ENCODE measurements around the gene SOS1. TPM values are rescaled to one million over a fixed set of nuclear protein-coding genes. Genes with fewer than 3 reads are reported as not detected.

Gene SOS1
- total RNA-seq, 2 donors from 2014 or later = 26.3 to 43.9 TPM

- Histone ChIP-seq H3K9me3 (no peaks in the 10 kb centered on the region), H3K4me3 (no peak overlapping the region), H3K27ac (no peak overlapping the region), H3K27me3 (no peaks in the 10 kb centered on the region), H3K36me3 (no peaks in the 10 kb centered on the region), H3K9ac (ENCODE audit: low read depth in 2 of 2, low read length in 2 of 2) (no peak overlapping the region), H3K4me1 (no peaks in the 10 kb centered on the region)
- DNase-seq = no peak
- intact Hi-C loops (cut with DNase I) = no loop called here
- TF ChIP-seq CTCF (IDR thresholded peaks at IDR 0.05) = no peak
These were observed 70.7 kb downstream of the SOS1 start for GRCh38 chr2:39050109-39050508.

DNA sequence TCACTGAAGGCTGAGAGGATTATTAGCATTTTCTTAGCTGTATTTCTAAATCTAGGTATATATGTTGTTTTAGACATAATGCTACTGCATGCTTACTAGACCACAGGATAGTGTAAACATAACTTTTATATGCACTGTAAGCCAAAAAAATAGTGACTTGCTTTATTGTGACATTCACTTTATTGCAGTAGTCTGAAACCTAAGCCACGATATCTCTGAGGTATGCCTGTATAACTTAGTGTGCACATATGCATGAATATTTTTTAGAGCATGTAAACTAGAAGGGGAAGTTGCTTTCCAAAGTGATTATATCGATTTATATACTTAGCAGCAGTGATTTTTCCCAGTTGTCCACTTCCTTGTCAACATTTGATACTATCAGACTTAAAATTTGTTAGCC is 81.8 kb downstream of the SOS1 start:
- Histone ChIP-seq H3K27me3 (no peaks in the 10 kb centered on the region), H3K9ac (ENCODE audit: low read depth in 2 of 2, low read length in 2 of 2) (no peak overlapping the region), H3K9me3 (no peaks in the 10 kb centered on the region), H3K36me3 (no peaks in the 10 kb centered on the region), H3K4me1 (no peaks in the 10 kb centered on the region), H3K4me3 (no peak overlapping the region), H3K27ac (no peak overlapping the region)
- no peak for TF ChIP-seq CTCF (IDR thresholded peaks at IDR 0.05)
- no peak for DNase-seq
- intact Hi-C loops (cut with DNase I) = loop anchor here (10.0 kb wide), 1 partner anchor 94 kb away; no protein-coding TSS in a partner anchor

DNA sequence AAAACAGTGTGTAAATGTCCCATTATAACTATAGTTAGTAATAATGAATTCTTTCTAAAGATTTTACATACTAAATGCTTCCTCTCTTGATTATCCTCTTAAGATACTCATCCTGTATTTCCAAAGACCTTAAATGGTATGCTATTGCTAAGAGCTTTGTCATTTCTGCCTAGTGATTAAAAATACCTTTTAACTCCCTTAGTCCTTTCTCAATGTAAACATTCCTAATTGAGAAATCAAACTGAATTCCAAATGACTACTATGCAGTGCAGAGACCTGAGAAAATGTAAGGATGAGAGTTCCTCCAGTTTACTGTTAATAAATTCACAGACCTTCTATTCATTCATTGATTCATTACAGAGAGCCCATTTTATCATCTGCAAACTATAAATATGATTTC is 86.9 kb downstream of the SOS1 start:
- Histone ChIP-seq H3K27ac (no peak overlapping the region), H3K4me3 (no peak overlapping the region), H3K9ac (ENCODE audit: low read depth in 2 of 2, low read length in 2 of 2) (no peak overlapping the region), H3K4me1 (no peaks in the 10 kb centered on the region), H3K36me3 (no peaks in the 10 kb centered on the region), H3K27me3 (no peaks in the 10 kb centered on the region), H3K9me3 (no peaks in the 10 kb centered on the region)
- intact Hi-C loops (cut with DNase I) = loop anchor here (10.0 kb wide), 1 partner anchor 89 kb away; no protein-coding TSS in a partner anchor
- no peak for TF ChIP-seq CTCF (IDR thresholded peaks at IDR 0.05)
- no peak for DNase-seq

DNA sequence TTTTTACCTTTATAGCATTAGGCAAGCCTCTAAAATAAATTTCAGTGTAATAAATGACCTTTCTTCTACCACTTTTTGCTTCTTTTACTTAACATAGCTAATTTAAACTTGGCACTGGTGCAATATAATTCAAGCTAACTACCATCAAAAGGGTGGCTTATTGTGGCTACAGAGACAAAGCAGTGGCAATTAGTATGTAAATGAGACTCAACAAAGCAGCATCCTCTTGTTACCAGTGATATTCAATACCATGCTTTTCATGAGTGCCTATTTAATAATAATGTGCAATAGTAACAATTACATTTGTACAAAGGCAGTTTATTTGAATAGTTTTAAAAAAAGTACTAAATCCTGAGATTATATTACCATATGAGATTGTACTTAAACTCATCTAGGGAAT is 93.4 kb downstream of the SOS1 start:
- Histone ChIP-seq H3K27me3 (no peaks in the 10 kb centered on the region), H3K36me3 (no peaks in the 10 kb centered on the region), H3K4me1 (no peaks in the 10 kb centered on the region), H3K27ac (no peak overlapping the region), H3K4me3 (no peak overlapping the region), H3K9me3 (no peaks in the 10 kb centered on the region), H3K9ac (ENCODE audit: low read depth in 2 of 2, low read length in 2 of 2) (no peak overlapping the region)
- no peak for DNase-seq
- intact Hi-C loops (cut with DNase I) = no loop called here
- TF ChIP-seq CTCF (IDR thresholded peaks at IDR 0.05) = no peak

DNA sequence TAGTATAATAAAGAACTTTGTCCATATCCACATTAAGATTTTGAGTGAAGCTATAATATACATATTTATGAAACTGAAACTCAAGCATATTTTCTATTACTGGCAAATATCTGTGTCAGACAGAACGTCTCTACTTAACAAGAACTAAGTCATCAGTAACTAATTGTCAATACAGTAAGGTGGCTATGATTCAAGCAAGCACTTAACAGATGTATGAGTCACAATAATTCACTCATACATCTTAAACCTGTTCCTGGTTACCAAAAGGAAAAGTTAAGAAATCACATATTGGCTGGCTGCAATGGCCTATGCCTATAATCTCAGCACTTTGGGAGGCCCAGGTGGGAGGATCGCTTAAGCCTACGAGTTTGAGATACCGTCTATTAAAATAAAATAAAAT is 96.0 kb downstream of the SOS1 start:
- H3K4me3 ChIP-seq = no peak overlapping the region
- no peak overlapping the region for H3K9ac ChIP-seq (ENCODE audit: low read depth in 2 of 2, low read length in 2 of 2)
- no peaks in the 10 kb centered on the region for H3K27me3 ChIP-seq
- no peak overlapping the region for H3K27ac ChIP-seq
- TF ChIP-seq CTCF (IDR thresholded peaks at IDR 0.05) = no peak
- H3K36me3 ChIP-seq = no peaks in the 10 kb centered on the region
- H3K9me3 ChIP-seq = no peaks in the 10 kb centered on the region
- intact Hi-C loops (cut with DNase I) = no loop called here
- no peaks in the 10 kb centered on the region for H3K4me1 ChIP-seq
- DNase-seq = no peak

DNA sequence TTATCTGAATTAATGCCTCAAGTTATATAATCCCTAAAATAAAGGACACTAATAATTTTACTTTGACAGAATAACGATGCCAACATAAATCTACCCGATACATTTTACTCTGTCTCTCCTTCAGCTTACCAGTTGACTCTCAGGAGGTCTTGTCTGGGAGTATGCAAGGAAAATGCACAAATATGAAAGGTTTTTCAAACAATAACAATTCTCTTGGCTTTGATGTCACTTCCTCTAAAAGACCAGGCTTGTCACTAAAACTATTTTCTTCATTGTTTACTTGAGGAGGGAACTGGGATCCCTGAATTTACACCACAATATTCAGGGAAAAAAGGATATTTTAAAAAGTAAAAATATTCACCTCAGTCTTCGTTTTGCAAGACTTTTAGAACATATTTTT is 97.2 kb downstream of the SOS1 start:
- Histone ChIP-seq H3K27ac (no peak overlapping the region), H3K9ac (ENCODE audit: low read depth in 2 of 2, low read length in 2 of 2) (no peak overlapping the region), H3K4me1 (no peaks in the 10 kb centered on the region), H3K9me3 (no peaks in the 10 kb centered on the region), H3K4me3 (no peak overlapping the region), H3K27me3 (no peaks in the 10 kb centered on the region), H3K36me3 (no peaks in the 10 kb centered on the region)
- DNase-seq = no peak
- no peak for TF ChIP-seq CTCF (IDR thresholded peaks at IDR 0.05)
- intact Hi-C loops (cut with DNase I) = no loop called here

All from colonic mucosa (tissue), 4 donors.